Measurements from ENCODE around the gene HOXD3. TPM values are rescaled to one million over a fixed set of nuclear protein-coding genes. Genes with fewer than 3 reads are reported as not detected.

Gene HOXD3
- total and polyA plus RNA-seq, 12 donors: 2.0 to 41.3 (median 10.6) TPM

- intact Hi-C loops (cut with DNase I): no loop called here
- no peak for DNase-seq
- TF ChIP-seq POLR2A (IDR thresholded peaks at IDR 0.05): no peak
- TF ChIP-seq, protein P1, sequence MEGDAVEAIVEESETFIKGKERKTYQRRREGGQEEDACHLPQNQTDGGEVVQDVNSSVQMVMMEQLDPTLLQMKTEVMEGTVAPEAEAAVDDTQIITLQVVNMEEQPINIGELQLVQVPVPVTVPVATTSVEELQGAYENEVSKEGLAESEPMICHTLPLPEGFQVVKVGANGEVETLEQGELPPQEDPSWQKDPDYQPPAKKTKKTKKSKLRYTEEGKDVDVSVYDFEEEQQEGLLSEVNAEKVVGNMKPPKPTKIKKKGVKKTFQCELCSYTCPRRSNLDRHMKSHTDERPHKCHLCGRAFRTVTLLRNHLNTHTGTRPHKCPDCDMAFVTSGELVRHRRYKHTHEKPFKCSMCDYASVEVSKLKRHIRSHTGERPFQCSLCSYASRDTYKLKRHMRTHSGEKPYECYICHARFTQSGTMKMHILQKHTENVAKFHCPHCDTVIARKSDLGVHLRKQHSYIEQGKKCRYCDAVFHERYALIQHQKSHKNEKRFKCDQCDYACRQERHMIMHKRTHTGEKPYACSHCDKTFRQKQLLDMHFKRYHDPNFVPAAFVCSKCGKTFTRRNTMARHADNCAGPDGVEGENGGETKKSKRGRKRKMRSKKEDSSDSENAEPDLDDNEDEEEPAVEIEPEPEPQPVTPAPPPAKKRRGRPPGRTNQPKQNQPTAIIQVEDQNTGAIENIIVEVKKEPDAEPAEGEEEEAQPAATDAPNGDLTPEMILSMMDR (IDR thresholded peaks at IDR 0.05): no peak
- Histone ChIP-seq H3K4me3 (no peak overlapping the region), H3K27ac (no peak overlapping the region), H3K9me3 (replicated peaks in 1 of 3) (no peaks in the 10 kb centered on the region), H3K27me3 (peaks cover 17% of the 10 kb centered on the region), H3K4me1 (replicated peaks in 1 of 2) (peaks cover 10 to 16% of the 10 kb centered on the region in 2 donors), H3K36me3 (replicated peaks in 1 of 2) (no peaks in the 10 kb centered on the region)
- WGBS, 4 donors: 35 to 66% (median 54%) methylated on average over 1 of the region's 1 CpG
These were observed 35.2 kb downstream of the HOXD3 start for GRCh38 chr2:176192351-176192750.

- H3K27me3 ChIP-seq: peaks cover 23% of the 10 kb centered on the region
- peaks cover 10 to 16% of the 10 kb centered on the region in 2 donors for H3K4me1 ChIP-seq (replicated peaks in 1 of 2)
- no peak for DNase-seq
- 26 to 32% (median 28%) methylated on average over 1 of the region's 1 CpG for WGBS, 4 donors
- H3K4me3 ChIP-seq: no peak overlapping the region
- no peaks in the 10 kb centered on the region for H3K9me3 ChIP-seq (replicated peaks in 1 of 3)
- H3K36me3 ChIP-seq (replicated peaks in 1 of 2): no peaks in the 10 kb centered on the region
- TF ChIP-seq, protein P1 (IDR thresholded peaks at IDR 0.05): no peak
- no peak for TF ChIP-seq POLR2A (IDR thresholded peaks at IDR 0.05)
- H3K27ac ChIP-seq: no peak overlapping the region
- intact Hi-C loops (cut with DNase I): no loop called here
These were observed 35.9 kb downstream of the HOXD3 start for GRCh38 chr2:176193048-176193447.

GRCh38 chr2:176199902-176200301 is 42.8 kb downstream of the HOXD3 start:
- no peak for DNase-seq
- H3K4me3 ChIP-seq: no peak overlapping the region
- no peaks in the 10 kb centered on the region for H3K9me3 ChIP-seq (replicated peaks in 1 of 3)
- TF ChIP-seq, protein P1 (IDR thresholded peaks at IDR 0.05): no peak
- TF ChIP-seq POLR2A (IDR thresholded peaks at IDR 0.05): no peak
- no peaks in the 10 kb centered on the region for H3K36me3 ChIP-seq (replicated peaks in 1 of 2)
- H3K4me1 ChIP-seq (replicated peaks in 1 of 2): no peaks in the 10 kb centered on the region
- H3K27ac ChIP-seq: no peak overlapping the region
- intact Hi-C loops (cut with DNase I): no loop called here
- H3K27me3 ChIP-seq: peaks cover 5% of the 10 kb centered on the region

DNA sequence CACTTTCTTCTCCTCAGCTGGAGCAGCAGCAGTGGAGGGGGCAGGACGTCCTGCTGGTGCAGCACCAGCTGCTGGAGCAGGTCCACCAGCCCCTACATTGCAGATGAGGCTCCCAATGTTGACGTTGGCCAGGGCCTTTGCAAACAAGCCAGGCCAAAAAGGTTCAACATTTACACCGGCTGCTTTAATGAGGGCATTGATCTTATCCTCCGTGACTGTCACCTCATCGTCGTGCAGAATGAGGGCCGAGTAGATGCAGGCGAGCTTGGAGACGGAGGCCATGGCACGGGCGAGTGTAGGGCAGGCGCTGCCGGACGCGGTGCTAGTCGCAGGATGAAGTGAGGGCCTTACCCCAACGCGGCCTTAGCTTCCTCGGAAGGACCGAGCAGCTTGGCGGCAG is 43.9 kb downstream of the HOXD3 start:
- WGBS, 4 donors: 75 to 81% (median 77%) methylated on average over 20 to 21 of the region's 21 CpGs
- H3K27ac ChIP-seq: no peak overlapping the region
- intact Hi-C loops (cut with DNase I): no loop called here
- H3K9me3 ChIP-seq (replicated peaks in 1 of 3): no peaks in the 10 kb centered on the region
- no peaks in the 10 kb centered on the region for H3K36me3 ChIP-seq (replicated peaks in 1 of 2)
- H3K4me1 ChIP-seq (replicated peaks in 1 of 2): no peaks in the 10 kb centered on the region
- DNase-seq: no peak
- TF ChIP-seq, protein P1 (IDR thresholded peaks at IDR 0.05): no peak
- no peak for TF ChIP-seq POLR2A (IDR thresholded peaks at IDR 0.05)
- H3K4me3 ChIP-seq: no peak overlapping the region
- peaks cover 5% of the 10 kb centered on the region for H3K27me3 ChIP-seq
